ENCODE data around the gene ZFP57.

Gene ZFP57

GRCh38 chr6:29680904-29681303 is at the start of gene ZFP57:
Gene ZFP57, minus strand, starts transcription at chr6:29681152. Its CDS starts 4,149 bp downstream, at chr6:29677003.
- H3K4me3 Mint-ChIP-seq, result peak within 1 kb of the TSS; percentile 60
- no peak for DNase-seq (ENCODE audit: low spot score in 2 of 2)
- no peaks in the 10 kb centered on the region for H3K36me3 Mint-ChIP-seq
- H3K4me1 Mint-ChIP-seq, result peaks cover 9% of the 10 kb centered on the region
- no peaks in the 10 kb centered on the region for H3K9me3 Mint-ChIP-seq
- H3K27ac Mint-ChIP-seq, result no peak within 1 kb of the TSS
- peak; percentile 48 for ATAC-seq

- Mint-ChIP-seq H3K36me3 (peaks cover 43% of the 10 kb centered on the region), H3K27ac (peak overlapping the region; percentile 33)
These were observed 49.7 kb upstream of the ZFP57 start for GRCh38 chr6:29730575-29731126.

GRCh38 chr6:29729774-29730328 is 48.9 kb upstream of the ZFP57 start:
- peak in 1 of 2 donors; percentile 32 for DNase-seq (ENCODE audit: low spot score in 2 of 2)
- ATAC-seq, result no peak
- peaks cover 67% of the 10 kb centered on the region for H3K4me1 Mint-ChIP-seq
- peaks cover 51% of the 10 kb centered on the region for H3K36me3 Mint-ChIP-seq
- no peak overlapping the region for H3K4me3 Mint-ChIP-seq
- no peaks in the 10 kb centered on the region for H3K9me3 Mint-ChIP-seq
- H3K27ac Mint-ChIP-seq, result no peak overlapping the region

More at GRCh38 chr6:29730575-29731126, 49.7 kb upstream of the ZFP57 start:
- Mint-ChIP-seq H3K4me1 (peaks cover 60% of the 10 kb centered on the region), H3K4me3 (no peak overlapping the region), H3K9me3 (no peaks in the 10 kb centered on the region)
- DNase-seq (ENCODE audit: low spot score in 2 of 2) (peak in 1 of 2 donors; percentile 49), ATAC-seq (no peak)

GRCh38 chr6:29728875-29729270 is 47.9 kb upstream of the ZFP57 start:
- Mint-ChIP-seq H3K36me3 (peaks cover 61% of the 10 kb centered on the region), H3K9me3 (no peaks in the 10 kb centered on the region), H3K4me1 (peaks cover 67% of the 10 kb centered on the region), H3K27ac (no peak overlapping the region), H3K4me3 (no peak overlapping the region)
- DNase-seq (ENCODE audit: low spot score in 2 of 2) (peak in 1 of 2 donors; percentile 28), ATAC-seq (no peak)

GRCh38 chr6:29728173-29728874 is 47.4 kb upstream of the ZFP57 start:
- Mint-ChIP-seq H3K27ac (peak overlapping the region; percentile 97), H3K9me3 (no peaks in the 10 kb centered on the region), H3K4me1 (peaks cover 66% of the 10 kb centered on the region), H3K36me3 (peaks cover 66% of the 10 kb centered on the region), H3K4me3 (peak overlapping the region; percentile 90)
- ATAC-seq (no peak), DNase-seq (ENCODE audit: low spot score in 2 of 2) (no peak)

- Mint-ChIP-seq H3K36me3 (peaks cover 72% of the 10 kb centered on the region), H3K9me3 (no peaks in the 10 kb centered on the region), H3K4me3 (peak overlapping the region; percentile 90), H3K27ac (peak overlapping the region; percentile 97), H3K4me1 (peaks cover 68% of the 10 kb centered on the region)
- ATAC-seq, result no peak
- no peak for DNase-seq (ENCODE audit: low spot score in 2 of 2)
These were observed 46.7 kb upstream of the ZFP57 start for GRCh38 chr6:29727637-29728036.

- Mint-ChIP-seq H3K36me3 (peaks cover 80% of the 10 kb centered on the region), H3K9me3 (no peaks in the 10 kb centered on the region), H3K4me1 (peaks cover 78% of the 10 kb centered on the region), H3K27ac (peak overlapping the region; percentile 97), H3K4me3 (peak overlapping the region; percentile 90)
- DNase-seq (ENCODE audit: low spot score in 2 of 2) (no peak), ATAC-seq (no peak)
These were observed 45.7 kb upstream of the ZFP57 start for GRCh38 chr6:29726571-29727194.

- Mint-ChIP-seq H3K4me3 (peak overlapping the region; percentile 90), H3K9me3 (no peaks in the 10 kb centered on the region), H3K27ac (peak overlapping the region; percentile 97), H3K36me3 (peaks cover 78% of the 10 kb centered on the region), H3K4me1 (peaks cover 80% of the 10 kb centered on the region)
- ATAC-seq (no peak), DNase-seq (ENCODE audit: low spot score in 2 of 2) (peak in 1 of 2 donors; percentile 48)
These were observed 45.0 kb upstream of the ZFP57 start for GRCh38 chr6:29726001-29726400.

GRCh38 chr6:29724937-29725869 is 44.3 kb upstream of the ZFP57 start:
- Mint-ChIP-seq H3K27ac (peak overlapping the region; percentile 97), H3K9me3 (no peaks in the 10 kb centered on the region), H3K4me3 (peak overlapping the region; percentile 90), H3K36me3 (peaks cover 75% of the 10 kb centered on the region), H3K4me1 (peaks cover 72% of the 10 kb centered on the region)
- DNase-seq (ENCODE audit: low spot score in 2 of 2) (peak in 1 of 2 donors; percentile 51), ATAC-seq (no peak)

- Mint-ChIP-seq H3K36me3 (peaks cover 67% of the 10 kb centered on the region), H3K4me3 (peak overlapping the region; percentile 90), H3K27ac (peak overlapping the region; percentile 97), H3K9me3 (no peaks in the 10 kb centered on the region), H3K4me1 (peaks cover 64% of the 10 kb centered on the region)
- ATAC-seq (peak; percentile 72), DNase-seq (ENCODE audit: low spot score in 2 of 2) (peak; percentile 40 to 77)
These were observed 43.0 kb upstream of the ZFP57 start for GRCh38 chr6:29723666-29724588.

GRCh38 chr6:29723262-29723665 is 42.3 kb upstream of the ZFP57 start, which contains the start of gene HLA-F:
Gene HLA-F, plus strand, starts transcription at chr6:29723434. Its CDS starts 30 bp downstream, at chr6:29723464.
- peak; percentile 68 to 89 for DNase-seq (ENCODE audit: low spot score in 2 of 2)
- peak within 1 kb of the TSS; percentile 97 for H3K27ac Mint-ChIP-seq
- no peaks in the 10 kb centered on the region for H3K9me3 Mint-ChIP-seq
- peak within 1 kb of the TSS; percentile 90 for H3K4me3 Mint-ChIP-seq
- H3K36me3 Mint-ChIP-seq, result peaks cover 64% of the 10 kb centered on the region
- ATAC-seq, result peak; percentile 90
- peaks cover 62% of the 10 kb centered on the region for H3K4me1 Mint-ChIP-seq

GRCh38 chr6:29720863-29721262 is 39.9 kb upstream of the ZFP57 start:
- peaks cover 38% of the 10 kb centered on the region for H3K4me1 Mint-ChIP-seq
- peak overlapping the region; percentile 90 for H3K4me3 Mint-ChIP-seq
- peaks cover 40% of the 10 kb centered on the region for H3K36me3 Mint-ChIP-seq
- no peak overlapping the region for H3K27ac Mint-ChIP-seq
- H3K9me3 Mint-ChIP-seq, result no peaks in the 10 kb centered on the region
- no peak for ATAC-seq
- peak in 1 of 2 donors; percentile 47 for DNase-seq (ENCODE audit: low spot score in 2 of 2)

- DNase-seq (ENCODE audit: low spot score in 2 of 2) (peak in 1 of 2 donors; percentile 49), ATAC-seq (no peak)
- Mint-ChIP-seq H3K9me3 (no peaks in the 10 kb centered on the region), H3K4me1 (peaks cover 57% of the 10 kb centered on the region), H3K4me3 (no peak overlapping the region), H3K36me3 (no peaks in the 10 kb centered on the region), H3K27ac (peak overlapping the region; percentile 48)
These were observed 29.5 kb upstream of the ZFP57 start for GRCh38 chr6:29710281-29710941.
